NCI-H1417 treated with DMSO at 0.1 percent for 48 hours (cell line): ENCODE data around the gene CRAT.
A peak's percentile ranks its signal among the peaks of the same experiment; 100 is the strongest.

Source experiments
- DNase-seq: peaks from one replicate; lab custom pipeline; 2025; lab: John Stamatoyannopoulos, UW

Gene CRAT

DNA sequence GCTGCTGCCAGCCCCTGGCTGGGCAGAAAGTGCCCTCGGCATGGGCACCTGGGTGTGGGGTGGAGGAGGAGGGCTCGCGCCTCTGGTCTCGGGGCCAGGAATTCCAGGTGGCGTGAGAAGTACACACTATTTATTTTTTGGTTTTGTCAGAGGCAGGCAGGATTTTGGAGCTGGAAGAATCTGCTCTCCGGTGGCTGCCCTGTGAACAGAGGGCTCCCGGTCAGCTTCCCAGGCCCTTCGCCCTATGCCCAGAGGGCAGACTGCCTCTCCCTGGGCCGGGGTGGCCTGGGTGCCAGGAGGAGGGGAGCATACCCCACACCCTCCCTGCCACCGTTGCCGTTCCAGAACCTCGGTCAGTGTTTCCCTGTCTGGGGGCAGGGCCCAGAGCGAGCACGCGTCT lies 21.3 kb downstream of the CRAT start:
- no peak for DNase-seq

DNA sequence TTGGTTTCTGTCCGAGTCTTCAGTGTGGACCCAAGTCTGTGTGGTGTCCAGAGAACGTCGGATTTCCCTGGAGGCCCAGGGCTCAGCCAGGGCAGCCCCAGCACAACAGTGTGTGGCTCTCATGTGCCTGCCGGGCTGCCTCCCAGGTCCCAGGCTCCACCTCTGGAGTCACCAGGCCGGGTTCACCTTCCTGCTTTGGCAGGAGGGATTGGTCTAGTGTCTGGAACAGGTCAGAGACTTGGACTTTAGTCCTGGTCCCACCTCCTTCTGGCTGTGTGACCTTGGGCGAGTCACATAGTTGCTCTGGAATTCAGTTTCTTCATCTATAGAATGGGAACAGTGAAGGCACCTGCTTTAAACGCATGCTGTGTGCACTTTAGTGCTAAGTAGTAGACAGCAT lies 26.5 kb downstream of the CRAT start:
- no peak for DNase-seq

GRCh38 chr9:129081388-129081904 lies 29.1 kb downstream of the CRAT start:
- no peak for DNase-seq

GRCh38 chr9:129080601-129081387 lies 29.8 kb downstream of the CRAT start, which contains the start of gene DOLPP1:
Gene DOLPP1 (plus strand): TSS chr9:129081111. CDS start chr9:129081132, 21 bp downstream.
- DNase-seq, result peak; percentile 97

GRCh38 chr9:129080298-129080600 lies 30.3 kb downstream of the CRAT start:
- DNase-seq, result no peak

GRCh38 chr9:129079829-129080228 lies 30.8 kb downstream of the CRAT start:
- DNase-seq, result no peak

DNA sequence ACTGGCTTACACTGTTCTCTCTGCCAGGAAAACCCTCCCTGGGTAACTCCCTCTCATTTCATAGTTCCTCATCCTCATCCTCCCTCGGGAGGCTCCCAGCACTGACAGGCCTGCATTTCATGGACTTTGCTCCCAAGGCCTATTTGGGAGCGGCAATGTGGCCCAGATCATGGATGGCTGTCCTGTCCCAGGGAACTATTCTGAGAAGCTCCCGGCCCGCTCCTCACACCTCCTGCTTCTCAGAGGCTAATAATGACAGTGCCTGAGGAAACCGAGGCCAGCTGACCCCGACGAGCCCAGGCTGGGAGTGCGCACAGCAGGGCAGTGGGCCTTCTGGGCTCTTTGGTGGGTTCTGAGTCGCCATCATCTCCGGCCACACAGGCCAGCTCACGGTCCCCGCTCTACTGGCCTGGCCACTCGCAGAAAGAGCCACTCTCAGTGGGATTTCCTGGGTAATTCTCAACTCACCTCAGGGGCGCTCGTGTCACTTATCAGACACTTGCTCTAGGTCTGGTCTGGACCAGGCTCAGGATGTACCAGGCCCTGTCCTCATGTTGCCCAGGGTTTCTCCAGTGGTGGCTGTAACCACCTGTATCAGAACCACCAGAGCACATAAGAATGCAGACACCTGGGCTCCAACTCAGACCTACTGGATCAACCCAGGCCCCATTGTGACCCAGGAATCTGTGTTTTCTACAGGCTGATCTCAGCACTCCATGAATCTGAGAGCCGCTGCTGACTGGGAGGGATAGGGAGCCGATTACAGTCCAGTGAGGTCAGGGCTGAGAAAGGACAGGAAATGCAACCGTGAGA lies 31.7 kb downstream of the CRAT start:
- no peak for DNase-seq

- no peak for DNase-seq
These were observed 33.4 kb downstream of the CRAT start for GRCh38 chr9:129077236-129077635.

GRCh38 chr9:129076640-129077037 lies 34.0 kb downstream of the CRAT start:
- no peak for DNase-seq

GRCh38 chr9:129075996-129076639 lies 34.5 kb downstream of the CRAT start:
- DNase-seq, result no peak

DNA sequence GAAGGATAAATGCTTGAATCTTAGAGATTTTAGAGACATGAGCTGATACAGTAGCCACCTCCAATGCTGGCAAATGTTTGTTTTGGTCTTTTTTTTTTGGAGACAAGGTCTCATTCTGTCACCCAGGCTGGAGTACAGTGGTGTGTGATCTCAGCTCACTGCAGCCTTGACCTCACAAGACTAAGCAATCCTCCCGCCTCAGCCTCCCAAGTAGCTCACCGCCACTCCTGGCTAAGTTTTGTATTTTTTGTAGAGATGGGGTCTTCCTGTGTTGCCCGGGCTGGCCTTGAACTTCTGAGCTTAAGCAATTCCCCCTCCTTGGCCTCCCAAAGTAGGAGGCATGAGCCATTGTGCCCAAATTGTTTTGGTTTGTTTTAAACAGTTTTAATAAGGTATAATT lies 36.5 kb downstream of the CRAT start:
- no peak for DNase-seq

DNA sequence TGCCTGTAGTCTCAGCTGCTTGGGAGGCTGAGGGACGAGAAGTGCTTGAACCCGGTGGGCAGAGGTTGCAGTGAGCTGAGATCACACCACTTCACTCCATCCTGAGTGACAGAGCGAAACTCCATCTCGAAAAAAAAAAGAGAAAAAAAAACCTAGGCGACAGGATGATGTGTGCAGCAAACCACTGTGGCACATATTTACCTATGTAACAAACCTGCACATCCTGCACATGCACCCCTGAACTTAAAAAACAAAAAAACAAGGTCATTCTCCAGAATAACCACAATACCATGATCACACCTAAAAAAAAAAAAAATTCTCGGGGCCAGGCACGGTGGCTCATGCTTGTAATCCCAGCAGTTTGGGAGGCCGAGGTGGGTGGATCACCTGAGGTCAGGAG lies 37.2 kb downstream of the CRAT start:
- DNase-seq, result no peak

DNA sequence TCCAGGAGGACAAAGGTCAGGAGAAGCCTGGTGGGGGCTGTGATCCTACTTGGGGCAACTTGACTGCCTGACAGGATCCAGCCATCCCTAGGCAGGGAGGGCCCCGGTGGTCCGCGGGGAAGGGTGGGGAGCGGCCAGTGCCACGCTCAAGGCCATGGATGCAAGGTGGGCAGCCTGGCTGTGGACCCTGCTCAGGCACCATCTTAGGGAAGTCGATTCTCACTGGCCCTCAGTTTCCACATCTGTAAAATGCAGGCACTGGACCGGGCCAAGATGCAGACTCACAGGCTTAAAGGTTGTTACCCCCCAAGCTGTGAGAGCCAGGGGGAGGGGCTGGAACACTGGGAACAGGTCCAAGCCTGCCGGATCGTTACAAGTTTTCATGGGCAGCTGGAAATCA lies 38.4 kb downstream of the CRAT start:
- DNase-seq, result no peak

DNA sequence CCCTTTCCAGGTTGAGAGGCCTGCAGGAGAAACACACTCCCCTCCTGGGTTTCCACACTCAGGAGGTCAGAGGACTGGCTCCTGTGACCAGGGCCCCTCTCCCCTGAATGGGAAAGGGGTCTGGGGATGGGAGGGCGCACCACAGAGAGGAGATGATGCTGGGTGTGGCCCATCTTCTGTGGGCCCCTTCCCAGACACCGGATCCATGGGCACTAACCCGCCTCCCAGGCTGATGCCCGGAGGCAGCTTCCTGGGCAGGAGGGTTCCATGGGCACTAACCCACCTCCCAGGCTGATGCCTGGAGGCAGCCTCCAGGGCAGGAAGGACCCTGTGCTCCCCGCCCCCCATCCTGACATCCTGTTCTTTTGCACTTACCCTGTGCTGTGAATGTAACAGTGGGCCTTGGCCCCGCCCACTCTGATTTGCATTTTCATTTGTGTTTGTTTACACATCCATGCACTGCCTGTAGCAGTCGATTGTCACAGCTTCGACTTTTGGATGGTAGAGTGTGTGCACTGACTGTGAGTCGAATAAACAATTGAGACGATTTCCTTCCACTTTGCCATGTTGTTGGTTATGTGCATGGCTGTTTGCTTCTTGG lies 39.0 kb downstream of the CRAT start:
- DNase-seq, result no peak

DNA sequence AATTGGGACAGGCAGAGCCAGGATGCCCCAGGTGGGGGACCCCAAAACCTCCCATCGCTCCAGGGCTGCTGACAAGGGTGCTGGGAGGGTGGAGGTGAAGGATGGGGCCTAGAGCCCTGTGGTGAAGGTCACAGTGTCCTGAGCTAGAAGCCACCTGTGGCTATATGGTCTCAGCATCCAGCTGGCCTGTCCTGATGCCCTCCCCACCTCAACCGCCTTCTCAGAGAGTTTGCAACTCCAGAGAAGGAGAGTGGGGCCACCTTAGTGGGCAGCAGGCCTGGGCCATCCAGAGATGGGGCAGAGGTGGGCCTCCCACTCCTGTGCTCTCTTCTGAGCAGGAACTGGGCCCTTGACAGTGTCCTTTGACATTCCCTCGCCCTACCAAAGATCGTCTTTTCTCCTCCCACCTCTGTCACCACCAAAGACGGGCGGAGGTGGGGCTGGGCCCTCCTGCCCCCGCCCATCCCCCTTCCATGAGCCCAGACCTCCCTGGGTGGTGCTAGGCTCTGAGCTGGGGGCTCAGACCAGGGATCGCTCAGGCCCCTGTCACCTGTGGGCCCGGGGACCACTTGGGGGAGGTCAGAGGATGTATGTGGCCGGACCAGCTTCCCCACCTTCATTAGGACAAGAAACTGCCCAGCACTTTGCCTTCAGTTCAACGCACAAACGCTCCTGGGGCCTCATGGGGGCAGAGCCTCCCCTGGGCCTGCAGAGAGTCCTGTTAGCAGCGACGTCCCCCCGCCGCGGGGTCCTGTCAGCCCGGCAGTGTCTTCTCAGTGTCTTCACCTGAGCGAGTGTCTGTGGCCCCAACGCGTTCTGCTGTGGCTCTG lies 39.7 kb downstream of the CRAT start:
- no peak for DNase-seq

GRCh38 chr9:129069862-129070641 lies 40.5 kb downstream of the CRAT start:
- DNase-seq, result no peak

DNA sequence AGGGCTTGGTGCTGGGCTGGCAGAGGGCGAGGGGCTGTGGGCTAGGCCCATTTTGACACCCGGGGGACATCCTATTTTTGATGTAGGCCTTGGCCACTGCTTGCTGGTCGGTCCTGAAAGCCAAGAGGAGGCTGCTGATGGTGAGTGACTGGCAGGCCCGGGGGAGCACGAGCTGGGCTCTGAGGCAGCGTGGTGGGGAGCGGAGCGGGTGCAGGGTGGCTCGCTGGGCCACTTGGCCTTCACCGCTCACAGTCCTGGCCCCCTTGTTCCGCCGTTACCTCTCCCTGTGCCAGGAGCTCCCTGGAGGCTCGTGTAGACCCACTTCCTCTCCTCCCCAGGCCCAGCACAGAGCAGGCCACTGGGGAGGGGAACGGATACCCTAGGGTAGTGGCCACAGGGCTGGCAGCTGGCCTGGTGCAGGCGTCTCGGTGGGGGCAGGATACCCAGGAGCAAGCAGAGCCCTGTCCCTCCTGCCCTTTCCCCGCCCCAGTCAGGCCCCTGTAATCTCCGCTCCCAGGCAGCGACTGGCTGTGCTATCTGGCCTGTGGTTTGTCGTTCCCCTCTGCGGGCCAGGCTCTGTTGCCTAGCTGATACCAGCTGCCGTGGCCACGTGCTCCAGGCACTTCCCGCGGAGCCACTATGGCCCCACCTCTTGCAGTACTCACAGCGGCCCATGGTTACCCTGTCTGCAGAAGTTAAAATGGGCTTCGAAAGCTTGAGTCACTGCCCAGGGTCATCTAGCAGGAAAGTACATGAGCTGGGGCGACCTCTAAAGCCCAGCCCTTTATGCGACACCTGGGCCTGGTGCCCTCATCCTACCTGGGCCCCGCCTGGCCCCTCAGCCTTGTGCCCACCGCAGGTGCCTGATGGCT lies 41.4 kb downstream of the CRAT start:
- DNase-seq, result no peak

DNA sequence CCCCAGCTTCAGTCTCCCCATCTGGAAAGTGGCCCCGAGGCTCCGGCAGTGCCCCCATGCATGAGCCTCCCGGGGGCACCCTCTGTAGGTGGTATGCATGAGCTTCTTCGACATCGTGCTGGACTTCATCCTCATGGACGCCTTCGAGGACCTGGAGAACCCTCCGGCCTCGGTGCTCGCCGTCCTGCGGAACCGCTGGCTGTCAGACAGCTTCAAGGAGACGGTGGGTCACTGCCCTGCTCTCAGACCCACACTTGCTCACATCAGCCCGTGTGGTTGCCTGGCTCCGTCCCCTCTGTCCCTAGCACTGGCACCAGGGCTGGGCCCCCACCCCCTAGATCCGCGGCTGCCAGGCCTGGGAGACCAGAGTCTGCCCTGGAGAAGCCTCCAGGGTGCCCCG lies 42.5 kb downstream of the CRAT start:
- no peak for DNase-seq

- no peak for DNase-seq
These were observed 46.1 kb downstream of the CRAT start for GRCh38 chr9:129064499-129064908.

DNA sequence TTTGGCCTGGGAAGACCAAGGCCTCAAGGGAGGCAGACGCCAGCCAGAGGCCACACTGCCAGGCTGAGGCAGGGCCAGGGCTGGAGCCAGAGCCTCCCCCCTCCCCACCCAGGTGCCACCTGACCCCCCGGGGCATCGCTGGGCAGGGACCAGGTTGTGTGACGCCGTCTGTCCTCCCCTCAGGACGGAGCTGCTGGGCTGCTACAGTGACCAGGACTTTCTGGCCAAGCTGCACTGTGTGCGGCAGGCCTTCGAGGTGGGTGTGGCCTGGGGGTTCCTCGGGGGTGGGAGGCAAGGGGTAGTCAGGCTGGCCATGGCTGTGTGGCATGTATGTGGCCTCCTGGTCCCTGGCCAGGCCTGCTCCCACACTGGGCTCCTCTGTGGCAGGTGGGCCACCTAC lies 47.5 kb downstream of the CRAT start:
- no peak for DNase-seq
